Mesothelial cell of epicardium (in vitro differentiated cells): ENCODE measurements around the gene HOXA10. TPM values are rescaled to one million over a fixed set of nuclear protein-coding genes. Genes with fewer than 3 reads are reported as not detected.

Experiments
- DNase-seq, 2 experiments: peaks; one replicate each; pipeline ENCODE4 v3.0.0; 2021; ENCODE audit warnings: low spot score in 2 of 2; ENCODE audit not compliant: unreplicated experiment in 2 of 2
- H3K27ac Mint-ChIP-seq: 2 replicates; pipeline ENCODE4 v1.8.0; 2021; ENCODE audit warnings: mixed read lengths
- H3K27me3 Mint-ChIP-seq: 2 replicates; pipeline ENCODE4 v1.8.0; 2021; ENCODE audit warnings: low read depth, mixed read lengths
- H3K36me3 Mint-ChIP-seq: 2 replicates; pipeline ENCODE4 v1.8.0; 2021; ENCODE audit warnings: mixed read lengths
- H3K4me1 Mint-ChIP-seq: 2 replicates; pipeline ENCODE4 v1.8.0; 2021; ENCODE audit warnings: mixed read lengths
- H3K4me3 Mint-ChIP-seq: 2 replicates; pipeline ENCODE4 v1.8.0; 2021; ENCODE audit warnings: mild to moderate bottlenecking, moderate library complexity, mixed read lengths
- H3K9me3 Mint-ChIP-seq: 2 replicates; pipeline ENCODE4 v1.8.0; 2021; ENCODE audit warnings: mixed read lengths
- CTCF ChIP-seq: fragments of 200-600 bp; sonication (generic); IDR thresholded peaks from one replicate; pipeline ENCODE4 v1.5.0; 2021; ENCODE audit warnings: antibody characterized with exemption; ENCODE audit not compliant: unreplicated experiment
- total RNA-seq: library from RNA; stranded (reverse); gene quantifications from 3 replicates; pipeline ENCODE4 v1.2.1, GENCODE V29; 2021

Gene HOXA10
- total RNA-seq, 1 donor from 2014 or later, result 14.4 TPM

DNA sequence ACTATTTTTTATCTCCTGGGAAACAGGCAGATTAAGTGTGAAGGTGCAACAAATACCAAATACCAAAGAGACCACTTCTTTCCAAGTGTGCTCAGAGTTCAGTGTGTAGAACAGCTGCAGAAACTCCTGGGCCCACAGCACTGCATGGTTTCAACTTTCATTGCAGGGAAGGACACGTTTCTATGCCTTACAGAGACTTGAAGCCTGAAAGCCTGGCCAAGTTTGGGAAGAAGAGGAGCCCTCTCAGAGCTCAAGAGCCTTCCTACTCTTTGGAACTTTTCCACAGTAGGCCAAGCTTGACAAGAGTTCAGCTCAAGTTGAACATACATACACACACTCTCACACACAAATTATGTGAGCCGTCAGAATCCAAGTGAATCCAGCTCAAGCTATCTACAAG is 46.1 kb downstream of the HOXA10 start:
- peak overlapping the region; percentile 100 for H3K27ac Mint-ChIP-seq
- H3K4me3 Mint-ChIP-seq, result peak overlapping the region; percentile 88
- H3K9me3 Mint-ChIP-seq, result no peaks in the 10 kb centered on the region
- no peak for DNase-seq
- no peaks in the 10 kb centered on the region for H3K27me3 Mint-ChIP-seq
- peaks cover 84% of the 10 kb centered on the region for H3K4me1 Mint-ChIP-seq
- no peak for TF ChIP-seq CTCF
- peaks cover 24% of the 10 kb centered on the region for H3K36me3 Mint-ChIP-seq

- no peak for TF ChIP-seq CTCF
- H3K27me3 Mint-ChIP-seq, result no peaks in the 10 kb centered on the region
- H3K27ac Mint-ChIP-seq, result peak overlapping the region; percentile 100
- H3K4me3 Mint-ChIP-seq, result peak overlapping the region; percentile 88
- H3K4me1 Mint-ChIP-seq, result peaks cover 86% of the 10 kb centered on the region
- DNase-seq, result no peak
- H3K36me3 Mint-ChIP-seq, result peaks cover 35% of the 10 kb centered on the region
- H3K9me3 Mint-ChIP-seq, result no peaks in the 10 kb centered on the region
Observed at GRCh38 chr7:27126596-27127327, 47.4 kb downstream of the HOXA10 start.

GRCh38 chr7:27125986-27126394 is 48.1 kb downstream of the HOXA10 start:
- Mint-ChIP-seq H3K9me3 (no peaks in the 10 kb centered on the region), H3K4me3 (peak overlapping the region; percentile 88), H3K36me3 (peaks cover 36% of the 10 kb centered on the region), H3K27ac (peak overlapping the region; percentile 100), H3K27me3 (no peaks in the 10 kb centered on the region), H3K4me1 (peaks cover 86% of the 10 kb centered on the region)
- no peak for TF ChIP-seq CTCF
- DNase-seq, result no peak

GRCh38 chr7:27124902-27125689 is 49.0 kb downstream of the HOXA10 start:
- peaks cover 95% of the 10 kb centered on the region for H3K4me1 Mint-ChIP-seq
- peak overlapping the region; percentile 100 for H3K27ac Mint-ChIP-seq
- H3K27me3 Mint-ChIP-seq, result no peaks in the 10 kb centered on the region

More at GRCh38 chr7:27124902-27125689, 49.0 kb downstream of the HOXA10 start:
- no peak for TF ChIP-seq CTCF
- DNase-seq, result no peak
- no peaks in the 10 kb centered on the region for H3K9me3 Mint-ChIP-seq
- H3K4me3 Mint-ChIP-seq, result peak overlapping the region; percentile 88
- peaks cover 36% of the 10 kb centered on the region for H3K36me3 Mint-ChIP-seq
